ENCODE data around the gene DUSP8. TPM values are rescaled to one million over a fixed set of nuclear protein-coding genes. Genes with fewer than 3 reads are reported as not detected.

DUSP8 gene
- polyA plus RNA-seq, 1 experiment, result 1.5 TPM

- H3K27me3 ChIP-seq (ENCODE audit: control insufficient read depth, insufficient read depth, low read length), result no peaks in the 10 kb centered on the region
- no peak overlapping the region for H3K4me3 ChIP-seq (ENCODE audit: low read depth, low read length)
- POLR2A ChIA-PET, result no interaction called here
- no peak overlapping the region for H3K27ac ChIP-seq (ENCODE audit: low read depth, low read length)
- DNase-seq (ENCODE audit: low read depth, low spot score), result peak; percentile 83
- no peak for TF ChIP-seq CTCF (IDR thresholded peaks at IDR 0.05; ENCODE audit: low read depth, low read length)
- no peaks in the 10 kb centered on the region for H3K9me3 ChIP-seq (ENCODE audit: control insufficient read depth, insufficient read depth, low read length)
- CTCF ChIA-PET, result interaction anchor here (1.8 to 2.5 kb wide), 3 partner anchors 10 to 31 kb away, joined by 7 to 14 read pairs (median 9); no protein-coding TSS in a partner anchor
Measured at GRCh38 chr11:1564535-1565172, 7.4 kb downstream of the DUSP8 start.

GRCh38 chr11:1563697-1564534, 8.2 kb downstream of the DUSP8 start:
- ChIA-PET POLR2A (no interaction called here), CTCF (interaction anchor here (1.8 to 2.5 kb wide), 3 partner anchors 11 to 31 kb away, joined by 7 to 14 read pairs (median 9); no protein-coding TSS in a partner anchor)
- Histone ChIP-seq H3K4me3 (ENCODE audit: low read depth, low read length) (no peak overlapping the region), H3K9me3 (ENCODE audit: control insufficient read depth, insufficient read depth, low read length) (no peaks in the 10 kb centered on the region), H3K27ac (ENCODE audit: low read depth, low read length) (no peak overlapping the region), H3K27me3 (ENCODE audit: control insufficient read depth, insufficient read depth, low read length) (no peaks in the 10 kb centered on the region)
- no peak for TF ChIP-seq CTCF (IDR thresholded peaks at IDR 0.05; ENCODE audit: low read depth, low read length)
- no peak for DNase-seq (ENCODE audit: low read depth, low spot score)

GRCh38 chr11:1563149-1563638, 8.9 kb downstream of the DUSP8 start:
- CTCF ChIA-PET, result no interaction called here
- POLR2A ChIA-PET, result no interaction called here
- DNase-seq (ENCODE audit: low read depth, low spot score), result no peak

GRCh38 chr11:1562469-1563148, 9.5 kb downstream of the DUSP8 start:
- Histone ChIP-seq H3K27me3 (ENCODE audit: control insufficient read depth, insufficient read depth, low read length) (no peaks in the 10 kb centered on the region), H3K4me3 (ENCODE audit: low read depth, low read length) (no peak overlapping the region), H3K9me3 (ENCODE audit: control insufficient read depth, insufficient read depth, low read length) (no peaks in the 10 kb centered on the region), H3K27ac (ENCODE audit: low read depth, low read length) (no peak overlapping the region)
- no peak for TF ChIP-seq CTCF (IDR thresholded peaks at IDR 0.05; ENCODE audit: low read depth, low read length)
- CTCF ChIA-PET, result no interaction called here
- POLR2A ChIA-PET, result no interaction called here
- no peak for DNase-seq (ENCODE audit: low read depth, low spot score)

More at GRCh38 chr11:1563149-1563638, 8.9 kb downstream of the DUSP8 start:
- H3K27ac ChIP-seq (ENCODE audit: low read depth, low read length), result no peak overlapping the region
- no peak overlapping the region for H3K4me3 ChIP-seq (ENCODE audit: low read depth, low read length)
- no peak for TF ChIP-seq CTCF (IDR thresholded peaks at IDR 0.05; ENCODE audit: low read depth, low read length)
- H3K9me3 ChIP-seq (ENCODE audit: control insufficient read depth, insufficient read depth, low read length), result no peaks in the 10 kb centered on the region
- no peaks in the 10 kb centered on the region for H3K27me3 ChIP-seq (ENCODE audit: control insufficient read depth, insufficient read depth, low read length)
